GM12864 (cell line): ENCODE data around the gene EIF4B.

ENCODE experiments used
- DNase-seq: peaks from one replicate; pipeline ENCODE4 v3.0.0-alpha.2; 2011; ENCODE audit warnings: low read depth
- H3K4me3 ChIP-seq: 2 replicates; pipeline ENCODE4 v1.5.1; 2011; ENCODE audit warnings: mild to moderate bottlenecking, low read depth, low read length, control low read depth
- TF ChIP-seq, protein P1 (sequence below): IDR thresholded peaks from 2 replicates; pipeline ENCODE4 v1.5.1; 2011; ENCODE audit warnings: low read depth, mild to moderate bottlenecking, moderate library complexity, low read length, control low read depth, inconsistent platforms; ENCODE audit errors: missing control alignments

Gene EIF4B

DNA sequence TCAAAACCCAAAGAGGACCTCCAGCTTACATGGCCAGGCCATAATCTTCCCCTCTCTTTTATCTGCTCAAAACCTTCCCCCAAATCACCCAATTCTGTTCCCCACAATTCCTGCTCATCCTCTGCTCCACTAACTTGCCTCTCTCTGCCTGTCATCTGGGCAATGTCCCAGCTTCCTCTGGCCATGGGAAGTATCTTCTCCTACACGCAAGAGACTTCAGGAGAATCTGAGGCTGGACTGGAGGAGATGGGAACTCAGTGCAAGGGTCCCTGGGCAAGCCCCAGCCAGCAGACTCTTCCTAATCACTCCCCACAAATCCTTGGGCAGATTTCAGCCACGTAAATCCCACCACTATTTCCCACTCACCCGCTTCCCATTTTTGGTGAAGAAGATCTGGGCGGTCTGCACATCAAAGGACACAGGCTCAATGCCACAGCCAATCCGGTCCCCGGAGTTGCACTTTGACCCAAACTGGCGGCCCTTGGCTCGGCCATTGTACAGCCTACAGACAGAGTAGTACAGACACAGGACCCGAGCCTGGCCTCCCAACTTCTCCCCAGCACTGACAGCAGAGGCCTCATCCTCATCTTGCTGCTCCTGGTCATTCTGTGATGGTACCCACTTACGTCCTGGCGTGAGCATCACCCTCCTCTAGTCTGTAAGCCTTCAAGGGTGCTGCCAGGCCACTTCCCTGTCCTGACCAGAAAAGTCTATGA lies 68.2 kb downstream of the EIF4B start:
- DNase-seq = no peak
- TF ChIP-seq, protein P1, sequence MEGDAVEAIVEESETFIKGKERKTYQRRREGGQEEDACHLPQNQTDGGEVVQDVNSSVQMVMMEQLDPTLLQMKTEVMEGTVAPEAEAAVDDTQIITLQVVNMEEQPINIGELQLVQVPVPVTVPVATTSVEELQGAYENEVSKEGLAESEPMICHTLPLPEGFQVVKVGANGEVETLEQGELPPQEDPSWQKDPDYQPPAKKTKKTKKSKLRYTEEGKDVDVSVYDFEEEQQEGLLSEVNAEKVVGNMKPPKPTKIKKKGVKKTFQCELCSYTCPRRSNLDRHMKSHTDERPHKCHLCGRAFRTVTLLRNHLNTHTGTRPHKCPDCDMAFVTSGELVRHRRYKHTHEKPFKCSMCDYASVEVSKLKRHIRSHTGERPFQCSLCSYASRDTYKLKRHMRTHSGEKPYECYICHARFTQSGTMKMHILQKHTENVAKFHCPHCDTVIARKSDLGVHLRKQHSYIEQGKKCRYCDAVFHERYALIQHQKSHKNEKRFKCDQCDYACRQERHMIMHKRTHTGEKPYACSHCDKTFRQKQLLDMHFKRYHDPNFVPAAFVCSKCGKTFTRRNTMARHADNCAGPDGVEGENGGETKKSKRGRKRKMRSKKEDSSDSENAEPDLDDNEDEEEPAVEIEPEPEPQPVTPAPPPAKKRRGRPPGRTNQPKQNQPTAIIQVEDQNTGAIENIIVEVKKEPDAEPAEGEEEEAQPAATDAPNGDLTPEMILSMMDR = no peak
- H3K4me3 ChIP-seq = no peak overlapping the region

DNA sequence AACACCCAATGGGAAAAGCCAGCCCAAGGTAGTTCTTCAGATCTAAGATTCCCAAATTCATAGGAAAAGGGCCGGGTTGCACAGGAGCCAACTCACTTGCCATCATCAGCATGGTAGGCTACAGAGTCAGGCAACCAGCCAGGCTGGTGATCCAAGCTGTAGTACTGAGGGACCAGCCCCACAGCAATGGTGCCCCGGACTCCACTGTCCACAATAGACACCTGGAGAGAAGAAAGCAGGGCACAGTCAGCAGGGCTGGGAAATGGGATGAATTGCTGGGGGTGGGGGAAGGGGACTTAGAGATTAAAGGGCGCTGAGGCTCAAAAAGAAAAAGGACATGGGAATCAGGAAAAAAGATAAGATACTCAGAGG lies 68.7 kb downstream of the EIF4B start:
- TF ChIP-seq, protein P1 = no peak
- no peak overlapping the region for H3K4me3 ChIP-seq
- DNase-seq = no peak

DNA sequence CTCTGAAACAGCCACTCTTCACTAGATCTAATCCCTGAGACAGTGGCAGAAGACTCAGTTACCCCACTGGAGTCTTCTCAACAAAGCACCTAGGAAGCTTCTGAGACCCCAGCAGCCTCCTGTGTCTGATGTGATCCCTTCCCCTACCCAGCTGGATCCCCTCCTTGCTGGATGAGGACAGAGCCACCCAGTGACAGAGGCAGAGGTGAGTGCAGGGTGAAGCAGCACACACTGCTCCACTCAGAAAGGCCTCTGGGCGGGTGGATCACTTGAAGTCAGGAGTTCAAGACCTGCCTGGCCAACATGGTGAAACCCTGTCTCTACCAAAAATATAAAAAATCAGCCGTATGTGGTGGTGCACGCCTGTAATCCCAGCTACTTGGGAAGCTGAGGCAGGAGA lies 70.2 kb downstream of the EIF4B start:
- DNase-seq = no peak

DNA sequence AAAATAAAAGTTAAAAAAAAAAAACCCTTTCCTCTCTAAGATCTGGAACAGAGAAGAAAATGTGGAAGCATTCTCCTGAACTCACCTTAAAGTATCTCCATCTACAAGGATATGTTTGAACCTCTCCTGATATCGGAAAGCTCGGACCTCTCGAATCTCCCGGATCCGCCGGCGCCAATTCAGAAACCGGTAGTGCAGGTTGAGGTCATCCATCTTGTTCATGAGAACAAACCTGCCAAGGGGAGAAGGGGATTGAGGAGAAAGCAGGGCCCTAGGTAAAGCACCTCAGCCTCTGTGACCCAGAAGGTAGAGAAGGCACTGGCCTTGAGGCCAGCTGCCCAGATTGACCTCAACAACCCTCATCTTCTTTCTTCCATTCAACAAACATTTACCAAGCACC lies 70.8 kb downstream of the EIF4B start:
- no peak overlapping the region for H3K4me3 ChIP-seq
- TF ChIP-seq, protein P1 = no peak
- no peak for DNase-seq

More for the DNA sequence above, 70.2 kb downstream of the EIF4B start:
- H3K4me3 ChIP-seq = no peak overlapping the region
- TF ChIP-seq, protein P1 = no peak

DNA sequence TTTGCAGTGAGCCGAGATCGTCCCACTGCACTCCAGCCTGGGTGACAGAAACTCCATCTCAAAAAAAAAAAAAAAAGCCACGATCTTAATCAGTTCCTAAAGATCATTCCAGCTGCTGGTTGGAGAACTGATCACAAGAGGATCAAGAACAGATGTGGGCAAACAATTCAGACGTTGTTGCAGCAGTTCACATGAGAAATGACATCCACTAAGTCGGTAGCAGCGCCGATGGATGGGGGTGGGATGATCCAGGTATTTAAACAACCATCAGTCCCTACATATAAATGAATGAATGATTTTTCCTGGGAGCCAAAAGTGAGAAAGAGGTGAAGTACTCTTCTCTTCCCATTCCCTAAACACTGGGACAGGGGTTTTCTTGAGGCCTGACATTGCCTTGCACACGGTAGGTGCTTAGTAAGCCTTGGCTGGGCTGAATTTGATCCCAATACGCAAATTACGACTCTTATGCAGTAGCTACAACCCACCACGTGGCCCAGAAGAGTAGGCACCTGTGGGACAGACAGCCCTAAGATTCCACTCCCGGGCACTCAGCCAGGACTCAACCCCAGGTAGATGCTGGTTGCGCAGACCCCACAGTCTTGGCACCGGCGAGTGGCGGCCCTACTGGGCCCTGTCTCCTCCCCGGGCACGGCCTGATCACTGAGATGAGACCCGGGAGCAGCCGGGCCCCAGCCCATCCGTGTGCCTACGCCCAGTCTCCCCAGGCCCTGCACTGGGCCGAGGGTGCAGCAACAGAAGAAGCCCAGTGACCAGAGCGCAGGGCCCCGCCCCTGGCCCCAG lies 72.4 kb downstream of the EIF4B start:
- TF ChIP-seq, protein P1 = peak; percentile 22
- H3K4me3 ChIP-seq = peak overlapping the region; percentile 76
- peak; percentile 21 for DNase-seq

DNA sequence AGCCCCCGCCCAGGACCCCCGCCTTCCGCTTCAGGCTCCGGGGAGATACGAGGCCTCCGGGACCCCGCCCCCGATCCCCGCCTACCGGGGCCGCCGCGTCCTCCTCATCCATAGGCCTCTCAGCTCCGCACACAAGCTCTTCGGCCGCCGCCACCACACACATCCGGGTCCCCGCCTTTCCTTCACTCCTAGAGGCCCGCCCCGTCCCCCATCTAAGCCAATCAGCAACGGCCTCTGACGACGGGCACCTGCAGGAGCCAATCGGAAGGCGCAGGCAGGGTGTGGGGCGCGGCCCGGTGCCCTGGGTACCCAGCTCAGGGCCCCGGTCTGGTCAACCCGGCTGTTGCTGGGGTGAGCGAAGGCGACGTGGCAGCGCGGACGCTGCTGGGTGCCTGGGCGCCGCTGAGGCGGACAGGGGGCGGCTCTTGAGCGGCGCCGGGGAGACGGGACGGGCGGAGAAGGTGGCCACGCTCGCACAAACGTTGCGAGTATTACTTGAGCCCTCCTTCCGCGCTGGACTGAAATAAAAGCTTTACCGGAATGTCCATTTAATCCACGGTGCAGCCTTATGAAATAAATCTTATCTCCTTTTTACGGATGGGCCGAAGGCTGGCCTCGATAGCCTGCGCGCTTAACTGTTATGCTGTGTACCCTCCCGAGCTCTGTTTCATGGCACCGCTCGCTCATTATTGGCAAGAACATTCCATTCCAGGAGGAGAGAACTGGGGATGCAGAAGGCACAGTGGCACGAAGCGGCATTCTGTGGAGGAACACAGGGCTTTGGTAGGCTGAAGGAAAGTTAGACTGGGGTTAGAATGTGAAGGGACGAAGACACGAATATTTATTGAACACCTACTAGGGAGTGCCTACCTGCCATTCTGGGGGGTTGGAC lies 73.2 kb downstream of the EIF4B start, which contains the start of gene SPRYD3:
Gene SPRYD3 (minus strand): TSS at position 165 of the 892 bp plus-strand sequence. CDS start 57 bp downstream, at position 108.
- peak within 1 kb of the TSS; percentile 76 for H3K4me3 ChIP-seq
- TF ChIP-seq, protein P1 = no peak
- DNase-seq = peak; percentile 87
